GM18519 (cell line): ENCODE data around the gene ANKRD11.
A peak's percentile ranks its signal among the peaks of the same experiment; 100 is the strongest.
"Not testable (repeated sequence)": the region's sequence is repeated elsewhere in the genome, so short reads cannot be mapped to it uniquely, and the experiment has no call there.

Source experiments
- ATAC-seq: cut with Tn5 transposase; IDR thresholded peaks from one replicate; pipeline ENCODE4 v1.9.1; 2021; ENCODE audit warnings: mild to moderate bottlenecking, moderate library complexity; ENCODE audit not compliant: unreplicated experiment, low FRiP score

The ANKRD11 gene

DNA sequence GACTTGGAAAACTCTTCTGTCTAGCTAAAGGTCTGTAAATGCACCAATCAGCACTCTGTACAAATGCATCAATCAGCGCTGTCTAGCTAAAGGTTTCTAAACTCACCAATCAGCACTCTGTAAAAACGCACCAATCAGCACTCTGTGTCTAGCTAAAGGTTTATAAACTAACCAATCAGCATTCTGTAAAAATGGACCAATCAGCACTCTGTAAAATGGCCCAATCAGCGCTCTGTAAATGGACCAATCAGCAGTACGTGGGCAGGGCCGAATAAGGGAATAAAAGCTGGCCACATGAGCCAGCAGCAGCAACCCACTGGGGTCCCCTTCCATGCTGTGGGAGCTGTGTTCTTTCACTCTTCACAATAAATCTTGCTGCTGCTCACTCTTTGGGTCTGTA lies 55.3 kb downstream of the ANKRD11 start:
- ATAC-seq = not testable (repeated sequence)

DNA sequence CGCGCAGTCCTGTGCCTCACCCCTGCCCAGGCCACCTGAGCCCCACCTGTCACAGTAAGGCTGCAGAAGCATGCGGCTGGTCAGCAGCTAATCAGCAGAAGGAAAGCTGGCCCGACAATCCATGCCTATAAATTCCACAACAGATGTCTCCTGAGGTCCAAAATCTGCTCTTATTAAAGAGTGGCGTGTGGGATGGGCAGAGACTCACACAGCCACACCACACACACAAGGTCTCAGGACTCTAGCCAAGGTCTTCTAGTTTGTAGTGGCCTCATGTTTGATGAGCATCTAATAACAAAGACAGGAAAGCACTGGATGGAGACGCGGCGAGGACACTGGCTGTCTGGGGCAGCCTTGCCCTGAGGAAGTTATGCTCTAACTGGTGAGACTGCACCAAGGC lies 55.9 kb downstream of the ANKRD11 start:
- no peak for ATAC-seq

DNA sequence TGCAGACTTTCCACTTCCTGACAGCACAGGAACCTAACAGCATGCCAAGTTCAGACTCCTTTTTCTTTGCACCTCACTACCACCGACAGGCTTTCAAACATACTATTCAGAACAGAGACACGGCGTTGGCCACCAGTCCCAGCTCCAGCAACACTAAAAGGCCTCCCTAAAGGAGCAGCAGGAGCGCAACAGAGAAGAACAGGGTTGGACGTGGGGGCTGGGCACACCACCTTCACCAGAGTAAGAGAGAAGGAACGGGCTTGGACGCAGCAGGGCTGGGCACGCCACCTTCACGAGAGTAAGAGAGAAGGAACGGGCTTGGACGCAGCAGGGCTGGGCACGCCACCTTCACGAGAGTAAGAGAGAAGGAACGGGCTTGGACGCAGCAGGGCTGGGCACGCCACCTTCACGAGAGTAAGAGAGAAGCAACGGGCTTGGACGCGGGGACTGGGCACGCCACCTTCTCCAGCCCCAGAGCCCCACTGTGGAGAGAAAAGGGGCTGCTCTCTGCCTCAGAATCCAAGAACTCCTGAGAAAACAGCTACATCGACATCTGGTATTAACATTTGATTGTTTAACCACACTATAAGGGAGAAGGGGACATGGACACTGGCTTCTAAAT lies 56.9 kb downstream of the ANKRD11 start:
- not testable (repeated sequence) for ATAC-seq

DNA sequence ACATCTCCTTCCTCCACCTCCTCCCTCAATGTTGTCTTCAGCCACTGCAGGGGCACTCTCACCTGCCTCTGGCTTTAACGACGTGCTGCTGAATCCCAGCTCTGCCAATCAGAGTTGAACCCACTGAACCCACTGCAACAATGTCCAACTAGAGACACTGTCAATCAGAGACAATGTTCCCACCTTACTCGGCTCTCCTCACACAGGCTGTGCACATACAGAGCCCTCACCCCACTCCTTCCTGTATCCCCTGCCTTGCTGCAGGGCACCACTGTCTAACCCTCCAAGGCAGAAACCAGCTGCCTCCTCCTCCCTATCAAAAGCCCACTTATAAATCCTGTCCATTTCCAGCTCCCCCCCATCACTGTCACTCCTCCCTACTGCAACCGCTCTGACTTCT lies 58.7 kb downstream of the ANKRD11 start:
- no peak for ATAC-seq

DNA sequence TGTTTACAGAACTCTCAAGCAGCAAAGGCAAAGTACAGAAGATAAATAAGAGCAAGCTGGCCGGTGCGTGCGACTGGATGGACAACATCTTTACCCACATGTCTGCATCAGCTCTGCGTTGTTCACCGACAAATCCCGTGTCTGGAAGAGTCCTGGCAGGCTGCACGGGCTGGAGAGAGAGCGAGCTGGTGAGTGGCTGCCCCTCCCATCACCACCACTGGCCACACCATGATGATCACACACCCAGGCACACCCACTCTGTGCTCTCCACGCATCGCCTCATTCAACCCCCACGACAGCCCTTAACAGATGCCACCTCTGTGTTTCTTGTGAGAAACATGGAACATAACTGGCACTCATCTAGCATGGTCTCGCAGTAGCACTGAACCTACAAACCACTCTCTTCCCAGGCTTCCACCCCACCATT lies 59.2 kb downstream of the ANKRD11 start:
- ATAC-seq = no peak

DNA sequence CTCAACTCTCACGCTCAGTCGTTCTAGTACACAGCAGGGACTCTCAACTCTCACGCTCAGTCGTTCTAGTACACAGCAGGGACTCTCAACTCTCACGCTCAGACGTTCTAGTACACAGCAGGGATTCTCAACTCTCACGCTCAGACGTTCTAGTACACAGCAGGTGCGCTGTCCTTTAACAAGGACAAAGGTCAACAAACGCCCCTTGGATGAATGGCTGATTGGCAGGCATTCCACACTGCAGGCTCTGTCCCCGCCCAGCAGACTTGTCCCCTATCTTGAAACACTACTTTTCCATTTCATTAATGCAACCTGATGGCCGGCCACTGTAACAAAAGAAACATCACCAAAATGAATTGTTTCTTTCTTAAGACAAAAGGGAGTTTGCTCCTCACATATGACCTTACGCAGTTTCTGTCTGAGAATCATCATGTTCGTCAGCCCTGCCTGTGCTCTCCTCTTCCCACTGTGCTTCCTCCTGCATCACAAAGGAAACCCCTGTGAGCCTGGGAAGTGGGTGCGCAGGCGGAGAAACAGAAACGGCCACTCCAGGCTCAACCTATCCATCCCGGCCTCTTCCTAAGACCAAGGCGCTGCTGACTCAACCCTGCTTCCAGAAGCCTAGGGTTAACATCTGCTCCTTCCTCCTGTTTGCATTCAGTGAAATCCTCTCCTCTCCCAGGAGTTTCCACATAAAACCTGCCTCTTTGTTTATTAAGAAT lies 59.8 kb downstream of the ANKRD11 start:
- no peak for ATAC-seq

DNA sequence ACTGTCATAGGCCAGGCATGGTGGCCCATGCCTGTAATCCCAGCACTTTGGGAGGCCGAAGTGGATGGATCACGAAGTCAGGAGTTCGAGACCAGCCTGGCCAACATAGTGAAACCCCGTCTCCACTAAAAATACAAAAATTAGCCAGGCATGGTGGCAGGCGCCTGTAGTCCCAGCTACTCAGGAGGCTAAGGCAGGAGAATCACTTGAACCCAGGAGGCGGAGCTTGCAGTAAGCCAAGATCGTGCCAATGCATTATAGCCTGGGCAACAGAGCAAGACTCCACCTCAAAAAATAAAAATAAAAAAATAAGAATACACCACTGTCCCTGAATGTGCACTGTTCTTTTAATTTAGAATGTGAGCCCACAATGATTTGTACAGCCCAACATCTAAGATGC lies 61.8 kb downstream of the ANKRD11 start:
- ATAC-seq = not testable (repeated sequence)

DNA sequence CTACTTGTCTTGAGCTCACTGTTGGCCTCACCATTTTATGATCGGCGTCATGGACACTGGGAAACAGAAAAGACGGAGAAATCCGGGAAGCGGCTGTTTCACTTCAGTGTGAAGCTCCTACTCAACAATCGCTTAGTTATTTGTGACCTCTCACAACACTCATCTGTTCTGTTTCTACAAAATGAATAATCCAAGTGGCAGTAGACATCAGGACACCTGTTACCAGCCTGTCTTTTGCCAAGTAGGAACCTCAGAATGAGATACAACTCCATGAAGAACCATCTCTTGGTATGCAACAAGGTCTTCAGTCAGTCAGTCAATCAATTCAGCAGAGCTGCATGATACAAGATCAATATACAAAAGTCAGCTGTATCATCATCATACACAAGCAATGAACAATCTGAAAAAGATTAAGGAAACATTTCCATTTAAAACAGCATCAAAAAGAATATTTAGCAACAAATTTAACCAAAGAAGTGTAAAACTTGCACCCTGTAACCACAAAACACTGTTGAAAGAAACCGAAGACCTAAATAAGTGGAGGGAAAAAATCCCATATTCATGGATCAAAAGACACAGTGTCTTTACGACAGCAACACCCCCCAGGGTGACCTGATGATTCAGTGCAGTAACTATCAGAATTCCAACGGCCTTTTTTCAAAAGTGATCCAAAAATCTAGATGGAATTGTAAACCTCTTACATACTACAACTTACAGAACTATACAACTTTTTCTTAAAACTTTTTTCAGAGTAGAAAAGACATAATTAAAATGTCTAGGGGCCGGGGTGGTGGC lies 63.4 kb downstream of the ANKRD11 start:
- no peak for ATAC-seq

DNA sequence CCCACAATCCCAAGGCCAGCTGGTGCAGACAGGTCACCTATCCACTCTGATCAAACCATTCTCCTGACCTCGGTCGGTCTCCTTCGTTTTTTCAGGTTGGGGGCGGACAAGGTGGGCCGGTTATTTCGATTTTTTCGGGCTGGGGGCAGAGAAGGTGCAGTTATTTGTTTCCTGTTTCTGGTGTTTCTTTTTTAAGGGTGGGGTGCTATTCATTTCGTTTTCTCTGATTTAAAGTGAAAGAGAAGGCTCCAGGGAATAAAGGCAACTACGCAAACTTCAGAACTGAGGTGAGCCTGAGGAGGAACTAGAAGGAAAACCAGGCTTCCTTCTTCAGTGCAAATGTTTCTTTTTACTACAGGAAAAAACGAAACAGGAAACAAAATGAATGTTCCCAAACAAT lies 64.8 kb downstream of the ANKRD11 start:
- no peak for ATAC-seq

DNA sequence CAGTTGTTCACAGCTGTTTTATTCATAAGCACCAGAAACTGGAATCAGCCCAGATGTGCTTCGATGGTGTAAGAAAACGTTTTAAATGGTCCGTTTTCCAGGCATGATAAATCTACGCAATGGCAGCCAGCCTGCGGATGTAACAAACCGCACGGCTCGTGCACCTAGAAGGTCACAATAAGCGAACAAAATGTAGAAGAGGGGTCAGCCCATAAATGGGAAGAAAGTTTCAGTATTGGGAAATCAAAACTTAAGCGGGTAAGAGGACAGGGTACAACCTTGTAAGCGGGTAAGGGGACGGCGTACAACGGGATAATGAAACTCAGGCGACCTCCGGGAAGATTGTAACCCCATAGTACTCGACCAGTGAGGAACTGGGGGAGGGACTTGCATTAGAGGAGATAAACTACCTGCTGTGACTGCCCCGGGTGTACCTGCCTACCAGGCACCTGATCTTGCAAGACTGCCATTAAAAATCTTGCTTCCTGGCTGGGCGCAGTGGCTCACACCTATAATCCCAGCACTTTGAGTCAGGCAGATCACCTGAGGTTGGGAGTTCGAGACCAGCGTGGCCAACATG lies 66.6 kb downstream of the ANKRD11 start:
- no peak for ATAC-seq

DNA sequence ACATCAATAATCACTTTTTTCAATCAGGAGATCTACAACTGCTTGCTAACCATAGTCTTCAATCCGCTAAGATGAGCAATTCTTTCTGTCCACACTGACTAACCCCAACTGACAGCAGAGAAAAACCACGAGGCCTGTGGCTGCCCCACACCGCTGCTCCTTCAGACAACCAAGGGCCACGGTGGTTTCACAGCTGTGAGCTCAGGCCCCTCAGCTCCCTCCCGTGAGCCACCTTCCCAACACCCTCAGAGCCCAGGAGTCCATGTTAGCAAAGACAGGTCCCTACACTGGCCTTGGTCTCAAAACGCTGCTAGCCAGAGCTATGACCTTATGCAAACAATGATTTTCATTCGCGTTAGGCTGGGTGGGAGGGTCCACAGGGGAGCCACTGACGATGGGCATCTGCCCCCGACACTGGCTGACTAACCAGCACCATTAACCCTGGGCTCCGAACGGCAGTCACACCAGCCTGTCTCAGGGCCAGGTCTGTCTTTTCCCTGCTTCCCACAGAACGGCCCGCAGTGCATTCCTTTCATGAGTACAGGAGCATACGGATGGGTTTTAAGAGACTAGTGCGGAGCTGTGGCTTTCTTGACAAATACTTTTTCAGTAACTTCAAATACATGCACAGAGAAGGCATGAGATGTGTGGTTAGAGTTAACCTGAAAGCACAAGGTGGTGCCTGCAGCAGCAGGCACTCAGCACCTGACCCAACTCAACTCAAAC lies 67.3 kb downstream of the ANKRD11 start:
- peak; percentile 39 for ATAC-seq

DNA sequence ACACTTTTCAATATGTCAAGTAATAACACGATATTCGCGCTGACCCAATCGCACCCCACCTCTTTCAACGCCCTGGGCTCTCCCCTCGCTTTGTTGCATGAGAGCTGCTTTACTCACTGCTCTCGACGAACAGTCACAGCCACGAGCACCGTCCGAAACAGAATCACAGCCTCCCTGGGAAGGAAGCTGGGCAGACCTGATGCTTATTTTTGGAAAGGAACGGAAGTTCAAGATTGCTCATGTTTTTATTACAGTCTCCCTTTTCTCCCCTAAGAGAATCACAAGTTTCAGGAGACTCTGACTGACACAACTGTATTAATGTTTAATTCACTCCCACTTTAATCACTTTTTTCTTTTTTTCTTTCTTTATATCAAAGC lies 67.8 kb downstream of the ANKRD11 start:
- ATAC-seq = peak; percentile 35

DNA sequence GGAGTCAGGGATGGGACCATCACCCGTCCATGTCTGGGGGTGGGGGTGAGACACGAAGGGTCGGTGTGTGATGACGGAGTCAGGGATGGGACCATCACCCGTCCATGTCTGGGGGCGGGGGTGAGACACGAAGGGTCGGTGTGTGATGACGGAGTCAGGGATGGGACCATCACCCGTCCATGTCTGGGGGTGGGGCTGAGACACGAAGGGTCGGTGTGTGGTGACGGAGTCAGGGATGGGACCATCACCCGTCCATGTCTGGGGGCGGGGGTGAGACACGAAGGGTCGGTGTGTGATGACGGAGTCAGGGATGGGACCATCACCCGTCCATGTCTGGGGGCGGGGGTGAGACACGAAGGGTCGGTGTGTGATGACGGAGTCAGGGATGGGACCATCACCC lies 69.1 kb downstream of the ANKRD11 start:
- not testable (repeated sequence) for ATAC-seq

DNA sequence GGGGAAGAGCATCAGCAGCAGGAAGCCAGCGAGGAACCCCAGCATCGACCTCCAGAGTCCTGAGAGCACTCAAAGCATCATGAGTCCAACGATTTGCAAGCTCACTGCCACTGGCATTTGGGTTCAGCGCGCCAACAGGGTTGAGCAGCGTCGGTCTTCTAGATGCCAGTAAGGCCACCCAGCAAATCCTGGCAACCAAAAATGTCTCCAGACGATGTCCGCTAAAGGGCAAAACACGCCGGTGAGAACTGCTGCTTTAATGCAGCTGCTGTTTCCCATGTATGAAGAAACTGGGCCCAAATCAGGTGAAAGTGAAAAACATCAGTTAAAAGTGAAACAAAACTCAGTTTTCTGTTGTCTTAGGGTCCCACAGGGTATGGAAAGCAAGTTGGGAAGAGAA lies 70.2 kb downstream of the ANKRD11 start:
- no peak for ATAC-seq

DNA sequence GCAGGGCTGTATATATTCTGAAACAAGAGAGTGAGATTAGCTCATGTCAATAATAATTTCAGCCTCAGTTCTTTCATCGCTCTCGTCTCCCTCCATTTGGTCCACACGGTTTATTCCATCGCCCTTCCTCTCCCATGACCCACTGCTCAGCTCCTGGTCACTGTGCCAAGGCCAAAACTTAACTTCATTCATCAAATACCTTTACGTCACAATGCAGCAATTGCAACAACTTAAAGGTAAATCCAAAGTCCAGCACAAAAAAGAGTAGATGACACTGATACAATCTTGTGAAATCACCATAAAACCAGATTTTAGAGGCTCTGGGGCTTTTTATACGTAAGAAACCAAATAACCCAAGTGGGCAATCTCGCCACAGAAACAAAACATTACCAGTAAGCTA lies 72.0 kb downstream of the ANKRD11 start:
- no peak for ATAC-seq

DNA sequence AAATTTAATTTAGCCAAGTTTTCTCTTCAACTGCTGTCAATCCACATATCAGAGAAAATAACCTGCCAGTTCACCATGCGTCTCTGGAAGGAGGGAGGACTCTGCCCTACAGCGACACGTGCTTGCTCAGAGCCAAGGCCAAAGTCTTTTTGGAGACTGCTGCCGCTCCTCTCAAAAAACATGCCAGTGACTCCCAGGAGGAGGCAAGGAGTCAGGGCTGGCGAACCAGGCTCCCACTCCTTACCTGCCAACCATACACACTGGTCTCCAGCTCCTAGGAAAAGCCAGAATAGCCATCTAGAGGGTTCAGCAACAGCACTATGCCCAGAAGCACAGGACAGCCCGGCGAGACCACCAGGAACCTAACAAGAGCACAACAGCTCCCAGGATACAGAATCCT lies 73.0 kb downstream of the ANKRD11 start:
- ATAC-seq = no peak

DNA sequence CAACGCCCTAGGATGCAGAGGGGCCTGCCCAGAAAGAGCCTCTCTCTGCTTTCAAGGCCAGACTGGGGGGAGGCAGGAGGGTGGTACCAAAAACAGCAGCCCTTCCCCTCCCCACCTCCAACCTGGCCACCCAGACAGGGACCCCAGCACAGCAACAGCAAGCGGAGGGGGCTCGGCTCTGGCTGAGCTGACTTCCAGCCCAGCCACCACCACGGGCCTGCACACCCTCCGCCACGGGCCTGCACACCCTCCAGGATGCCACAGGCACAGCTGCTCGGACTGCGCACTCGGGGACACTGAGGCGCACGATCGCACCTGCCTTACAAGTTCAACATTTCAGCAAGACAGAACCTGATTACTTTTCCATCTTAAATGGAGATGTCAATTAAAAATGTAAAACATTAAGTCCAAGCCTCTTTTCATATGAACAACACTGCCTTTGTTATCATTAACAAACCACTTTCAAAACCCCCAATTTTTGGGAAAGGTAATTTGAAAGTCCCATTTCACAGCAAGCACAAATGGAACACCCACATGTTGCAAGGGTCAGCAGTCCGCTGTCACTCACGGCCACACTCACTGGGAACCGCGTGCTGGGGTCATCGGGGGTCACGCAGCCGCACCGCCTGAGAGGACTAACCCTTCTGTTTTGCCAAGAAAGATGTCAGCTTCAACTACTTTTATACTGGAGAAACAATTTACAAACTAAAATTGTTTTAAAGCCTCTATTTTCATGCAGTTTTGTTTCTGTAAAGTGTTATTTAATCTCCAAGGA lies 76.4 kb downstream of the ANKRD11 start:
- no peak for ATAC-seq

DNA sequence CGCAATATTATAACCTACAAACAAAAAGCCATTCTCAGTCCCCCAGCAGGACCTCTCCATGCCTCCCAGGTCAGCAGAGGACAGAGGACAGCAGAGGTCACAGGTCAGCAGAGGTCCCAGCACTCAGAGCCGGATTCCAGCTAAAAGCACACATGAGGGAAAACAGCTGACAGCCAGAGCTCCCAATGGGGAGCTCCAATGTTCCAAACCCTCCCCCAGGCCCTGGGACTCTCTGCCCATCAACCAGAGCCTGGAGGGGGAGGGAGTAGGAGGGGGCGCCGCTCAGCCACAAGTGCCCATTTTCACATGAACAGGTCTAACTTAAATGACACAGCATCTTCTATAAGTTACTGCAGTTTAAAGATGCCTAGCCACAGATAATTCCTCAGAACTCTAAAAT lies 77.5 kb downstream of the ANKRD11 start:
- ATAC-seq = no peak

DNA sequence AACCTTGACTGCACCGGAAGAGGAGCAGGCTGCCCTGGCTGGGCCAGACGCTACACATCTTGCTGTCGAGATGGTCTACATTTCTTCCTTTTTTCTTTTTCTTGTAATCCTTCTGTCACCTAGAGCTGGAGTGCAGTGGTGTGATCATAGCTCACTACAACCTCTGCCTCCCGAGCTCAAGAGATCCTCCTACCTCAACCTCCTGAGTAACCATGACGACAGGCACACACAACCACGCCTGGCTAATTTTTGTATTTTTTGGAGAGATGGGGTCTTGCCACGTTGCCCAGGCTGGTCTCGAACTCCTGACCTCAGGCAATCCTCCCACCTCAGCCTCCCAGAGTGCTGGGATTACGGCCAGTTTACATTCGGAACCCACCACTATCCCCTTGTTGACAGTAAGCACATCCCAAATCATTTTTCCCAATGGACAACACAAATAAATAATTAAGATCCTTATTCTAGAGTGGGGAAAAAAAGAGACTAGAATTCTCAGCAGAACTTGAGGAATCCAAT lies 79.0 kb downstream of the ANKRD11 start:
- ATAC-seq = no peak
